ENCODE results near the gene PEA15.
A peak's percentile ranks its signal among the peaks of the same experiment; 100 is the strongest.

PEA15 gene, protein sequence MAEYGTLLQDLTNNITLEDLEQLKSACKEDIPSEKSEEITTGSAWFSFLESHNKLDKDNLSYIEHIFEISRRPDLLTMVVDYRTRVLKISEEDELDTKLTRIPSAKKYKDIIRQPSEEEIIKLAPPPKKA

DNA sequence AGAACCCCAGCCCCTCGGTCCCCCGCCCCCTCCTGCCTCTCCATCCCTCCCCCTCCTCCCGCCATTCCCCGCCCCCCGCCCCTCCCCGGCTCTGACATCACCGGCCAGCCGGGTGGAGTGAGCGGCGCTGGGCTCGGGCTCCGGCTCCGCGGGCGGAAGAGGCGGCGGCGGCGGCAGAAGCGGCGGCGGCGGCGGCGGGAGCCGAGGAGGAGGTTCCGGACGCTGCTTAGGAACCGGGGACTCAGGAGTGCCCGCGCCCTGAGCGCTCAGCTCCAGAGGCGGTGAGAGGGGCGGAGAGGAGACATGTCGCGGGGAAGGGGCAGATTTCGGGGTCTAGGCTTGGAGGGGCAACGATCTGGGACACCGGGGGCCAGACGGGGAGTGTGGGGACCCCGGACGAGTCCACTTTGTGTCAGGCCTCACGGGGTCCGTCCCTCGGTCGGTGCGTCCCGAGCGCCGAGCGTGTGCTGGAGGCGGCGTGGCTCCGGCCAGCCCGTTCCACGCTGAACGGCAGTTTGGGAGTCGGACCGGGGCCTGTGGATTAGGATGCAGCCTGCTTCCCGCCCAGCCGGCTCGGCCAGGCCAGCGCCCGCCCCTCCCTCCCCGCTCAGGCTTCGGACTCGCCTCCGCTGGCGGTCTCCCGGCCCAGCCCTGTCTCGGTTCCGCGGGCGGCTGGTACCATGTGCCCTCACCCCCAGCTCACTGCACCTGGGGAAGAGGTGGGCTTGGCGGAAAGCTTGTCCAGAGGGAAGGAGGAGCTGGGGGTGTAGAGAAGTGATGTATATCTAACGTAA is at the start of gene PEA15:
TSS of gene PEA15 (plus strand) at position 143 of the 794 bp plus-strand sequence. CDS start 6,161 bp downstream, outside the sequence.
- peak; percentile 35 to 67 for DNase-seq (ENCODE audit: low read depth in 2 of 2)

DNA sequence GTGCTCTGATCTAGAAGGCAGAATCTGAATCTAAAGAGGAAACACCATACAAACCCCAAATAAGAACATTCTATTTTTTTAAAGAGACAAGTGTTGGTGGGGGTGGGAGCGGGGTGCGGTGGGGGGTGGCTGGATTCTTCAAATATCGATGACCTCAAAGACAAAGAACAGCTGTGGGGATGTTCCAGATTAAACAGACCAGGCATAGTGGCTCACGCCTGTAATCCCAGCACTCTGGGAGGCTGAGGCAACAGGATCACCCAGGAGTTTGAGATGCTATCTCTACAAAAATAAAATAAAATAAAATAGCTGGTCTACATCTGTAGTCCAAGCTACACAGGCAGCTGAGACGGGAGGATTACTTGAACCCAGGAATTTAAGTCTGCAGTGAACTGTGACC is 48.8 kb upstream of the PEA15 start:
- DNase-seq (ENCODE audit: low read depth in 2 of 2) = no peak

DNA sequence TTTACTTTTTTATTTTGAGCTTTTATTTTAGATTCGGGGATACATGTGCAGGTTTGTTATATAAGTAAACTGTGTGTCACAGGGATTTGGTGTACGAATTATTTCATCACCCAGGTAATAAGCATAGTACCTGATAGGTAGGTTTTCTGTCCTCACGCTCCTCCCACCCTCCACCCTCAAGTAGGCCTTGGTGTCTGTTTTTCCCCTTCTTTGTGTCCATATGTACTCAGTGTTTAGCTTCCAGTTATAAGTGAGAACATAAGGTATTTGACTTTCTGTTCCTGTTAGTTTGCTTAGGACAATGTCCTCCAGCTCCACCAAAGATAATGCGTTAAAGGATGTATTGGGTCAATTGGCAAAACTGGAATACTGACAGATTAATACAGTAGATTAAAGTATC is 48.0 kb upstream of the PEA15 start:
- no peak for DNase-seq (ENCODE audit: low read depth in 2 of 2)

DNA sequence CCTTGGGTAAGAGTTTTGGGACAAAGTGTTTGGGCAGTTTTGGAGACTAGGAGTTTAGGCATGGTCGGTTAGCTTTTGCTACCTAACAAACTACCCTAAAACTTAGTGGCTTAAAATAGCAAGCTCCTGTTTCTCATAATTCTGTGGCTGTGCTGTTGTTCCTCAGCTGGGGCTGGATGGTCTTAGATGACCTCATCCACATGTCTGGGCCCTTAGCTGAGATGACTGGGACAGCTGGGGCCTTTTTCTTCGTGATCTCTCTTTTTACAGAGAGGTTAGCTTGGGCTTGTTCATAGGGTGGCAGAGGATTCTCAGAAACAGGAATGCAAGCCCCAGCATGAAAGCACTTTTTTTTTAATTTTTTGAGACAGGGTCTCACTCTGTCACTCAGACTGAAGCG is 47.2 kb upstream of the PEA15 start:
- no peak for DNase-seq (ENCODE audit: low read depth in 2 of 2)

DNA sequence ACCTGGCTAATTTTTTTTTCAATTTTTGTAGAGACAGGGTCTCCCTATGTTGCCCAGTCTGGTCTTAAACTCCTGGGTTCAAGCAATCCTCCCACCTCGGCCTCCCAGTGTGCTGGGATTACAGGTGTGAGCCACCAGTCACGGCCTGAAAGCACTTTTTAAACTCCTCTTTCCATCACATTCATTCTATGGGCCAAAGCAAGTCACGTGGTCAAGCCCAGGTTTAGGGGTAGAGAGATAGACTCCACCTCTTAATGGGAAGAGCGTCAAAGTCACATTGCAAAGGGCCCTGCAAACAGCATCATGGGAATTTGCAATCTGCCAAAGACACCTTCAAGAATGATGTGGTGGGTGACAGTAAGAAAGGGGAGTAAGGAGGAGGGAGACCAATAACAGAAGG is 46.6 kb upstream of the PEA15 start:
- no peak for DNase-seq (ENCODE audit: low read depth in 2 of 2)

DNA sequence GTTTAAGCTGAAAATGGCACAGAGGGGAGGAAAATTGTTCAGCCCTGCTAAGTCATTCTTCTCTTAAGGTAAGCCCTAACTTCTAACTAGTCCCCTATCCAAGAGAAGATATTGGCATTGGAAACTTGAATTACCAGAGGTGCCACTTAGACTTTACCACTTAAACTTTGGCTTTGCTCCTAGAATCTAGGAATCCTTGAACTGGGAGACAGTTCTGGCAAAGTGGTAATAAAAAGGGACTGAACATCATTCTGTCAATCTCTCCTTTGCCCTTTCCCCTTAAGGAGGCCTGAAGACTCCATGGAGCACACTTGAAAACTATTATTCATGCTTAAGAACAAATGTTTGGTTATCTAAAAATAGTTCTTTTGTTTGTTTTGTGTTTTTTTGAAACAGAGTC is 45.3 kb upstream of the PEA15 start:
- DNase-seq (ENCODE audit: low read depth in 2 of 2) = no peak

DNA sequence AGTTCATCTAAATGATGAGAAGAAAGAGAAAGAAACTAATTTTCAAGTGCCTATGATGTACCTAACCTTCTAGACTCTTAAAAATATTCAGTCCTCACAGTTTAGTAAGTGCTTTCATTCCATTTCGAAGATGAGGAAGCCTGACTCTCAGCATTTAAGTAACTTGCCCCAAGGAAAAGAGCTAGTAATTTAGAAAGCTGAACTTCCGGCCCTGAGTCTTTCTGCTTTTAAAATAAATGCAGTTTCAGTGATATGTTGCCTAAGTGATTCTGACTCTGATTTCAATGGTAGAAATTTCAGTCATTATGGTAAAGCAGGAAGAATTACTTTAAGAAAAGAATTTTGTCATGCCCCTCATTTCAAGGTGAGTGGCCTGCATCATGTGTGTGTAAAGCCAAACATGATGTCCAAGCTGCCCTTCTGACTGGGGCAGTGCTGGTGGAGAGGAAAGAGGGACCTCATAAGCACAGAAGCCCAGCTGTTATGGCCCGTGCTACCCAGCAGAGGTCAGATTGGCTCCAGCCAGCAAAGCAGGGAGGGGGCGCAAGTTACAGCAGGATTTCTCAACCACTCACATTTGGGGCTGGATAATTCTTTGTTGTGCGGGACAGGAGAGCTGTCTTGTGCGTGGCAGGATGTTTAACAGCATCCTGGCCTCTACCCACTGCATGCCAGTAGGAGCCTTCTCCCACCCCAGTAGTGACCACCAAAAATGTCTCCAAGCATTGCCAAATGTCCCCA is 43.0 kb upstream of the PEA15 start:
- DNase-seq (ENCODE audit: low read depth in 2 of 2) = no peak

DNA sequence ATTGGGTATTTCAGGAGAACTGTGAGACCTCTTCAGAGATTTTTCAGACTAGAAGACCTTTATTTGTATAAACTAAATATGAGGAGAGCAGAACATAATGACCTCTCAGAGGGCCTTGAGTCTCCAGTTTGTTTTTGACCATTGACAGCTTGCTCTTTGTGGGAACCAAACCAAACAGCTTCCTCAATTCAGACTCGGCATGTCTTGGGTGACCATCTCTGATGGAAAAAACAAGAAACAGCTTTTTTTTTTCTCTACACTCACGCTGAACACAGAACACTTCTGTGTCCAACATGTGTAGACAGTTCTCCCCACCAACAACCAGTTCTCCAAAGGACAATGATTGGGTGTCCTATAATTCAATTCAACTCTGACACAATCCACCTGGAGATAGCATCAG is 42.3 kb upstream of the PEA15 start:
- no peak for DNase-seq (ENCODE audit: low read depth in 2 of 2)

DNA sequence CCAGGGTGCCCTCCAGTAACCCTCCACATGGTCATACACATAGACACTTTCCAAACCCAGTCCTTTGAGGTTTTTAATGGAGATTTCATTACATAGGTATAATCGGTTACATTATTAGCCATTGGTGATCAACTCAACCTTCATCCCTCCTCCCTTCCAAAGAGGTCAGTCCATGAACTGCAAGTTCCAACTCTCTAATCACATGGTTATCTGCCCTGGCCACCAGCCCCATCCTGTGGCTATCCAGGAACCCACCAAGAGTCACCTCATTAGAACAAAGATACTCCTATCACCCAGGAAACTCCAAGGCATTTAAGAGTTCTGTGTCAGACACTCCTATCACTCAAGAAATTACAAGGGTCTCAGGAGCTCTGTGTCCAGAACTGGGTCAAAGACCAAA is 41.6 kb upstream of the PEA15 start:
- DNase-seq (ENCODE audit: low read depth in 2 of 2) = no peak

DNA sequence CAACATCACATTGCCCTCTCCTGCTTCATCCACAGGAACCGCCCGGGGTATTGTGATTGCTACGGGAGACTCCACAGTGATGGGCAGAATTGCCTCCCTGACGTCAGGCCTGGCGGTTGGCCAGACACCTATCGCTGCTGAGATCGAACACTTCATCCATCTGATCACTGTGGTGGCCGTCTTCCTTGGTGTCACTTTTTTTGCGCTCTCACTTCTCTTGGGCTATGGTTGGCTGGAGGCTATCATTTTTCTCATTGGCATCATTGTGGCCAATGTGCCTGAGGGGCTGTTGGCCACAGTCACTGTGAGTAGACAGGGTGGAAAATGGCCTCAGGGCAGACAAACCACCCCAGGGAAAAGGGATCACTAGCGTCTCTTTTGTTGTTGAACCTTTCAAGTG is 41.1 kb upstream of the PEA15 start:
- DNase-seq (ENCODE audit: low read depth in 2 of 2) = no peak

DNA sequence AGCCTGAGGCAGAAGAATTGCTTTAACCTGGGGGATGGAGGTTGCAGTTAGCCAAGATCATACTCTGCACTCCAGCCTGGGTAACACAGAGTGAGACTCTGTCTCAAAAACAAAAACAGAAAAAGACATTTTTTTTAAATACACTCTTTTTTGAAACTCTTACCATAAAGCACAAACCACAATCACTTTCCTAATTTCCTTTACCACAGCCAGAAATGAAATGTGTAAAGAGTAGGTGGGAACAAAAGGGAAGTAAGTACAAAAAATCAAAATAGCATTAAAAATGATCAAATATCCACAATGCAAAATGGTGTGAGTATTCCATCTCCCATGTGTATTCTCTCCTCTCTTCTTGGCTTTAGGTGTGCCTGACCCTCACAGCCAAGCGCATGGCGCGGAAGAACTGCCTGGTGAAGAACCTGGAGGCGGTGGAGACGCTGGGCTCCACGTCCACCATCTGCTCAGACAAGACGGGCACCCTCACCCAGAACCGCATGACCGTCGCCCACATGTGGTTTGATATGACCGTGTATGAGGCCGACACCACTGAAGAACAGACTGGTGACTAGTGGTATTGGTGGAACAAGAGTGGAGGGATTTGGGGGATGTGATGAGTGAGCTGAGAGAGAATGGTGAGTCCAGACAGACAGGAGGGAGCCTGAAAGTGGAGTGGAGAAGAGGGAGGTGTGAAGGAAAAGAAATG is 38.9 kb upstream of the PEA15 start:
- no peak for DNase-seq (ENCODE audit: low read depth in 2 of 2)

DNA sequence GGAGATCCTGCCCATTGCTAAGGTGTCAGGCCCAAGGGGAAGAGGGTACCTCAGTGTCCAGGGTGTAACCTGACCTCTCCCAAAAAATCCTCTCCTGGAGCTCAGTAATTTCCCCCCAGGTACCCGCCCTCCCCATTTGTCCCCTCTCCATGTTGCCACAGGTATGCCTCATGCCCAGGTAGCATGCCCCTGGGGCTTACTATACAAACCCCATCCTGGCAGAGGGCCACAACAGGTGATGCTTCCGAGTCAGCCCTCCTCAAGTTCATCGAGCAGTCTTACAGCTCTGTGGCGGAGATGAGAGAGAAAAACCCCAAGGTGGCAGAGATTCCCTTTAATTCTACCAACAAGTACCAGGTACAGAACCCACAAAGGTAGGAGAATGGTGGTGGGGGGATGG is 38.1 kb upstream of the PEA15 start:
- DNase-seq (ENCODE audit: low read depth in 2 of 2) = no peak

DNA sequence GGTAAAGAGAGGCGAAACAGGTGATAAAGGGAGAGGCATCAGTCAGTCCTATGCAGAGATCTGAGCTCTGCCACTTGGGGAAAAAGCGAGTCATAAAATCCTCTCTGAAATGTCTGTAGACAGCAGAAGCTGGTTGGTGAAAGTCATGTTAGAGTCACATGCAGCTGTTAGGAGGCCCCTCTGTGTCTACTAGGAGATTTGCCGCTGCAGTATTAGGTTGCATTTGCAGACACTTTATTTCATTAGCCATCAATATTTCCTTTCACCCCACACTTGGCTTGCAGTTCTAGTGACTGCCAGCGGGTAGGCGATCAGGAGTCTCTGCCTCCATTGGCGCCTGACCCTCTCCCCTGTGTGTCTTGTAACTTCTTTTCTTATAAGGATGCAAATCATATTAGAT is 37.6 kb upstream of the PEA15 start:
- no peak for DNase-seq (ENCODE audit: low read depth in 2 of 2)

DNA sequence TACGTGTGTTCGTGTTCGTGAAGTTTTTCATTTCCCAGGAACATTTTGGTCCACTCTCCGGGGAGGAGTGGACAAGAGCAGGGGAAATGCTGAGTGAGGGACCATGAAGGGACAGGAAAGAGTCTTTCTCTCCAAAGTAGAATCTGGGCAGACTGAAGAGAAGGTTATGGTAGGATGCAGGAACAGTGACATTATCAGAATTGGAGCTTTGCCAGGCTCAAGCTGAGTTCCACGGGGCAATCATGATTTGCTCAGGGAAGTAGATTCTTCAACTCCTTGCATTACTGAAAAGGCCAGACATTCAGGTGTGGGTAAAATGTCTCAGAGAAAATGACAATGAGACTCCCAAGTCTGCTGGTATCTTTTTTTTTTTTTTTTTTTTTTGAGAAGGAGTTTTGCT is 37.2 kb upstream of the PEA15 start:
- no peak for DNase-seq (ENCODE audit: low read depth in 2 of 2)

DNA sequence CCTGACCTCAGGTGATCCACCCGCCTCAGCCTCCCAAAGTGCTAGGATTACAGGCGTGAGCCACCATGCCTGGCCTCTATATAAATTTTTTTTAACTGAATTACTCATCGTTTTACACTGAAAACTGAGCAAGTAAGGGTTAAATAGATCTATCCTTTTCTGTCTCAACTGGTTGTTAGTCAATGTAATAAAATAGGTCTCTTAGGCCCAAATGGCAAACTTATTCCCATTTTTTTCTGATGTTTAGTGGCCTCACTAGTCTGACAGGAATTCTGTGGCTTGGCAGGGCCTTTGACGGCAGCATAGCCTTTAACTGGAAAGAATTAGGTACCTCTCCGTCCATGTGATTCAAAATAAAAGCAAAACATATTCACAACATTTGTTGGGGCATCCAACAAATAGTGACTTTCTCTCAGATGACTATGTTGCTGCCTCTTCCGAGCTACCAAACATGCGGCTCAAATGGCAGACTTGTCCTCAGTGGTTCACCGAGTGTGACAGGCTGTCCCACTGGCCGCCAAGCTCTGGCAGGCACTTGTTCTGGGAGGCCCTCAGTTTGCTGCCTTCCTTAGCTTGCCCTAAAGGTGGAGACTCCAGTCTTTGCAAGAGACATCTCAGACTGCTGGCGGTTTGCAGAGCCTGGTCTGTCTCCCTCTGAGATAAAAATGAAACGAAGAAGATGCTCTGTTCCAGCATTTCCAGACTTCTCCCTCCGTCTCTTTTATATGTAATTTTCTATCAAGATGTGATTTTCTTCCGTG is 36.4 kb upstream of the PEA15 start:
- DNase-seq (ENCODE audit: low read depth in 2 of 2) = no peak

DNA sequence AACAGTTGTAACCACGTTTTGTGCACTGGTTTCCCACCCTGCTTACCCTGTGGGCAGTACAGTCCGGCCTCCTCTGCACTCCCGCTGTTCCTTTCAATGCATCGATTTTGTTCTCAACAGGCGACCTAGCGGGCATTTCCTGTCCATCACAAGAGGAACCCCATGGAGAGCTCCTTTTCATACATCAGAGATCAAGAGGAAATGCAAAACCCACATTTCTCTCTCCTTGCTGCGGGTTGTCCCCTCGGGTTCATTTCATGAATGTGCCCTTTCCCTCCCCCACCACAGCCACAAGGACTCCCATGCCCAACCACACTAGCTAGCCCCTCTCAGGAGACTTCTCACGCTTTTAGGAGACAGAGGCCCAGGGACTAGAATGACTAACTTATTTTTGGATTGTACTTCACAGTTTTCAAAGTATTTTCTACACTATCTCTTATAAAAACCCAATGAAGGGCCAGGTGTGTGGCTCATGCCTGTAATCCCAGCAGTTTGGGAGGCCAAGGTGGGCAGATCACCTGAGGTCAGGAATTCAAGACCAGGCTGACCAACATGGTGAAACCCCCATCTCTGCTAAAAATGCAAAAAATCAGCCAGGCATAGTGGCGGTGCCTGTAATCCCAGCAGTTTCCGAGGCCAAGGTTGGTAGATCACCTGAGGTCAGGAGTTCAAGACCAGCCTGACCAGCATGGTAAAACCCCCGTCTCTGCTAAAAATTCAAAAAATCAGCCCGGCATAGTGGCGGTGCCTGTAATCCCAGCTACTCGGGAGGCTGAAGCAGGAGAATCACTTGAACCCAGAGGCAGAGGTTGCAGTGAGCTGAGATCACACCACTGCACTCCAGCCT is 35.4 kb upstream of the PEA15 start:
- DNase-seq (ENCODE audit: low read depth in 2 of 2) = no peak

DNA sequence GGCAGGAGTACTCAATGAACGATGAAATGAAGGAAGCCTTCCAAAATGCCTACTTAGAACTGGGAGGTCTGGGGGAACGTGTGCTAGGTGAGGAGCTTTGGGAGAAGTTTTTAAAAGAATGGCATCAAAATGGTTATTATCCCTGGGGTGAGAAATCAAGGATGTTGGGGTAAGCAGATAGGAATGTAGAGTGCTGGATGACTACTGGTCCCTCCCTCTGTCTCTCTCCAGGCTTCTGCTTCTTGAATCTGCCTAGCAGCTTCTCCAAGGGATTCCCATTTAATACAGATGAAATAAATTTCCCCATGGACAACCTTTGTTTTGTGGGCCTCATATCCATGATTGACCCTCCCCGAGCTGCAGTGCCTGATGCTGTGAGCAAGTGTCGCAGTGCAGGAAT is 33.8 kb upstream of the PEA15 start:
- DNase-seq (ENCODE audit: low read depth in 2 of 2) = no peak

DNA sequence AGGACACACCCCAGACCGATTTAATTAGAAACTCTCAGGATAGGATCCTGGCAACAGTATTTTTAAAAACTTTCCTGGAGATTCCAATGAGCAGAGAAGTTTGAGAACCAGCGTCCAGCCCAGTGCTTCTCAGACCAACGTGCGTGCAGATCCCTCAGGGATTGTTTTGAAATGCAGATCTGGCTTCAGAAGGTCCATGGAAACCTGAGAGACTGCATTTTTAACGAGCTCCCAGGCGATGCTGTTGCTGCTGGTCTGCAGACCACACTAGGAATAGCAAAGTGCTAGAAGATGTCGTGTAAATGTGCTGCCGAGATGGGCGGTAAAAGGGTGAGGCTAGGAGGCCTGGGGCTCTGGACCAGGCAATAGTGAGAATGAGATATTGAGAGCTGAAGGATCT is 33.2 kb upstream of the PEA15 start:
- DNase-seq (ENCODE audit: low read depth in 2 of 2) = no peak

DNA sequence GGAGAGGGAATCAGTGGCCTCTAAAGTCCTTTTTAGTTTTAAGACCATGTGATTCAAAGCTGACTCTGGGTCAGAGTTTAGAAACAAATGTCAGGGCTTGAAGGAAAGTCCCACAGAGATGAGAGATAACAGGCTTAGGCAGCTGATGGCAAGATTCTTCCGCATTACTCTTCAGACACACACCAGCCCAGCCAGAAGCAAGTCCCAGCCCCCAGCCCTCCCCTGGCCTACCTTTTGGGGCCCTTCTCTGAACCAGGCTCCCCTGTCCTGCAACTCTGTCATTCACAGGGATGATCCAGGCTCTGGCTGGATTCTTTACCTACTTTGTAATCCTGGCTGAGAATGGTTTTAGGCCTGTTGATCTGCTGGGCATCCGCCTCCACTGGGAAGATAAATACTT is 28.0 kb upstream of the PEA15 start:
- DNase-seq (ENCODE audit: low read depth in 2 of 2) = no peak

DNA sequence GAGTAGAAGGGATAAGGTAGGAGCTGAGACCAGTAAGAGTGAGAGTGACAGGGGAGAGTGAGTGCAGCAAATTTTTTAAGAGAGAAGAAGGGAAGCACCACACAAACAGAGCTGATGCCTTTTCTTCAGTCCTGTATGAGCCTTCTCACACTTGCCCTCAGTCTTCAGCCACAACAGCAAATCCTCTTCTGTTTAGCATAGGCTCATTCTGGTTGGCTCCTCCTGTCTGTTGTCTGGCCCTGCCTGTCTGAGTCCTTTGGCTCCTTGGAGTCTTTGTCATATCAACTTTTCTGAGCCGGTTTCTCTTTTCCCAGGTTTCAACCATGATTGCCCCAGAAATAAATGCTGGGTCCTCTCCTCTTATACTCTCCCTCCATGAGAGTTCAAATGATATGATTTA is 27.5 kb upstream of the PEA15 start:
- DNase-seq (ENCODE audit: low read depth in 2 of 2) = no peak

DNA sequence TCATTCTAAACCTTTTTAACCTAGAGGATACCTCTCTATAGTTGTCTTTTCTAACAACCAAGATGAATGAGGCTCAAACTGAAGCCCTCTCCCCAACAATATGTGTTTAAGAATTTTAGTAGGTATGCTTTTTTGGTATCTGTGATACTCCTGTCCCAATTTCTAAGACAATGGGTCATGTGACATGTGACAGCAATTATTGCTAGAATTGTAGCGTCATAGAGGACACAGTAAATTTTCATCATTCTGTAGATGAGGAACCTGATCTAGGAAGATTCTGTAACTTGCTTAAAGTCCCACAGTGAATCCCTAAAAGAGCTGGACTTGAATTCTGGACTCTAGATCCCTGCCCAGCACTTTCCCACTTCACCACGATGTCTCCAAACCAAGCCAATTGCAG is 26.5 kb upstream of the PEA15 start:
- DNase-seq (ENCODE audit: low read depth in 2 of 2) = no peak

All from stimulated activated CD8-positive, alpha-beta memory T cell treated with anti-CD3 and anti-CD28 coated beads, Interleukin-7, amount 100 ng/mL, for 4 hours (primary cell).